ENCODE results near the gene LPXN.

The LPXN gene

GRCh38 chr11:58504232-58504631 is 71.4 kb downstream of the LPXN start:
- Histone ChIP-seq H4K20me1 (ENCODE audit: insufficient read depth, low read length, poor library complexity, severe bottlenecking) (no peaks in the 10 kb centered on the region), H3K79me2 (ENCODE audit: insufficient read depth, low read length) (no peaks in the 10 kb centered on the region), H3K36me3 (ENCODE audit: insufficient read depth, low read length) (no peaks in the 10 kb centered on the region), H3F3A (ENCODE audit: low read depth) (no peaks in the 10 kb centered on the region), H3K4me1 (ENCODE audit: insufficient read depth, low read length, poor library complexity, severe bottlenecking) (peaks cover under 1% of the 10 kb centered on the region), H3K4me3 (ENCODE audit: low read length, poor library complexity, severe bottlenecking) (no peak overlapping the region), H3K27me3 (ENCODE audit: insufficient read depth, low read length, poor library complexity, severe bottlenecking) (no peaks in the 10 kb centered on the region), H2AFZ (ENCODE audit: low read length) (no peak overlapping the region), H3K4me2 (ENCODE audit: low read depth, low read length, poor library complexity, severe bottlenecking) (no peak overlapping the region), H3K9me2 (replicated peaks; ENCODE audit: low read depth, low read length) (no peaks in the 10 kb centered on the region), H3K9me3 (ENCODE audit: insufficient read depth, low read depth, low read length) (no peaks in the 10 kb centered on the region), H3K9ac (ENCODE audit: low read depth, low read length, poor library complexity, severe bottlenecking) (no peak overlapping the region)
- TF ChIP-seq EZH2phosphoT487 (IDR thresholded peaks at IDR 0.05; ENCODE audit: borderline replicate concordance): no peak
- TF ChIP-seq CTCF (conservative IDR thresholded peaks at IDR 0.05; ENCODE audit: low read length): no peak

- Histone ChIP-seq H3K4me2 (ENCODE audit: low read depth, low read length, poor library complexity, severe bottlenecking) (no peak overlapping the region), H2AFZ (ENCODE audit: low read length) (no peak overlapping the region), H3K9ac (ENCODE audit: low read depth, low read length, poor library complexity, severe bottlenecking) (no peak overlapping the region), H3K27me3 (ENCODE audit: insufficient read depth, low read length, poor library complexity, severe bottlenecking) (no peaks in the 10 kb centered on the region), H3F3A (ENCODE audit: low read depth) (no peaks in the 10 kb centered on the region), H3K4me1 (ENCODE audit: insufficient read depth, low read length, poor library complexity, severe bottlenecking) (peaks cover 6% of the 10 kb centered on the region), H4K20me1 (ENCODE audit: insufficient read depth, low read length, poor library complexity, severe bottlenecking) (no peaks in the 10 kb centered on the region), H3K4me3 (ENCODE audit: low read length, poor library complexity, severe bottlenecking) (no peak overlapping the region), H3K9me2 (replicated peaks; ENCODE audit: low read depth, low read length) (no peaks in the 10 kb centered on the region), H3K9me3 (ENCODE audit: insufficient read depth, low read depth, low read length) (no peaks in the 10 kb centered on the region), H3K79me2 (ENCODE audit: insufficient read depth, low read length) (no peaks in the 10 kb centered on the region), H3K36me3 (ENCODE audit: insufficient read depth, low read length) (no peaks in the 10 kb centered on the region)
- TF ChIP-seq CTCF (conservative IDR thresholded peaks at IDR 0.05; ENCODE audit: low read length) (no peak), EZH2phosphoT487 (IDR thresholded peaks at IDR 0.05; ENCODE audit: borderline replicate concordance) (no peak)
Measured at GRCh38 chr11:58503361-58503856, 72.2 kb downstream of the LPXN start.

GRCh38 chr11:58502004-58502403 is 73.7 kb downstream of the LPXN start:
- no peak for TF ChIP-seq EZH2phosphoT487 (IDR thresholded peaks at IDR 0.05; ENCODE audit: borderline replicate concordance)
- TF ChIP-seq CTCF (conservative IDR thresholded peaks at IDR 0.05; ENCODE audit: low read length): no peak
- no peaks in the 10 kb centered on the region for H3K9me3 ChIP-seq (ENCODE audit: insufficient read depth, low read depth, low read length)
- no peaks in the 10 kb centered on the region for H4K20me1 ChIP-seq (ENCODE audit: insufficient read depth, low read length, poor library complexity, severe bottlenecking)
- H3K9me2 ChIP-seq (replicated peaks; ENCODE audit: low read depth, low read length): no peaks in the 10 kb centered on the region
- H3K27me3 ChIP-seq (ENCODE audit: insufficient read depth, low read length, poor library complexity, severe bottlenecking): no peaks in the 10 kb centered on the region
- no peak overlapping the region for H3K4me3 ChIP-seq (ENCODE audit: low read length, poor library complexity, severe bottlenecking)
- H3K9ac ChIP-seq (ENCODE audit: low read depth, low read length, poor library complexity, severe bottlenecking): no peak overlapping the region
- H2AFZ ChIP-seq (ENCODE audit: low read length): no peak overlapping the region
- H3K36me3 ChIP-seq (ENCODE audit: insufficient read depth, low read length): no peaks in the 10 kb centered on the region
- H3K79me2 ChIP-seq (ENCODE audit: insufficient read depth, low read length): no peaks in the 10 kb centered on the region
- H3K4me2 ChIP-seq (ENCODE audit: low read depth, low read length, poor library complexity, severe bottlenecking): no peak overlapping the region
- peaks cover 18% of the 10 kb centered on the region for H3K4me1 ChIP-seq (ENCODE audit: insufficient read depth, low read length, poor library complexity, severe bottlenecking)
- H3F3A ChIP-seq (ENCODE audit: low read depth): no peaks in the 10 kb centered on the region
